GM19043 (cell line): ENCODE measurements around the gene NRXN3.
"Not testable (repeated sequence)": the region's sequence is repeated elsewhere in the genome, so short reads cannot be mapped to it uniquely, and the experiment has no call there.

Source experiments
- ATAC-seq: cut with Tn5 transposase; IDR thresholded peaks from one replicate; pipeline ENCODE4 v1.9.1; 2021; ENCODE audit warnings: low read depth; ENCODE audit not compliant: unreplicated experiment

NRXN3 gene

GRCh38 chr14:79091381-79091963 is 921.3 kb downstream of the NRXN3 start:
- ATAC-seq: no peak

DNA sequence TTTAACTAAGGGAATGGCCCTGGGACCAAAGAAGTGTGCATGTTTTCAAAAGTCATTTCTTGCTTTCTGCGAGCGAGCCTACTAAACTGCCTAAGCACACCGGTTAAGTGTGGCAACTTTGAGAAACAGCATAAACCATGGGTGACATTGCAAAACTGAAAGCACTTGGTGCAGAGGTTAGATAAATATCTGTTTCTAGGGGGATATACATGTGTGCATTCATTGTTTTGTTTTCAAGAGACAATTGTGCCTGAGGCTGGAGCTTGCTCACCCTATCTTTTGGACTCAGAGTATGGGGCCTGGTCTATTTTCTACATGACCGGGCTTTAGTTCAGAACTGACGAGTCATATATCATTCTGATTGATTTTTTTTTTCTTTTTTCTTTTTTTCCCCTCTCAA is 923.4 kb downstream of the NRXN3 start:
- ATAC-seq: no peak

DNA sequence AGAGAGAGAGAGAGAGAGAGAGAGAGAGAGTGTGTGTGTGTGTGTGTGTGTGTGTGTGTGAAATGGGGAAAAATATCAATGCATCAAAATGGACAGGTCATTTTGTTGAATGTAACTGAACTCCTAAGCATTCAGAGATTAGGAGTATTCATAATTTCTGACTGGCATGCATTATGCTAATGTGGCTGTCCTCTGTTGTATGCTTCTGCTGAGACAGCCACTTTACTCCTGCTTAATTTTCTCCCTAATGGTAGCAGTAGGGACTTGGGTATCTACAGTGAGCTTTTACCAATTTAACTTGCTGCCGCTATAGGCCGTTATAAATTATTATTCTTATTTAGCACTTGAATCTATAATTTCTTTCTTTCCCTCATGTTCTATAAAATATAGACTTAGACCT is 924.8 kb downstream of the NRXN3 start:
- ATAC-seq: no peak

DNA sequence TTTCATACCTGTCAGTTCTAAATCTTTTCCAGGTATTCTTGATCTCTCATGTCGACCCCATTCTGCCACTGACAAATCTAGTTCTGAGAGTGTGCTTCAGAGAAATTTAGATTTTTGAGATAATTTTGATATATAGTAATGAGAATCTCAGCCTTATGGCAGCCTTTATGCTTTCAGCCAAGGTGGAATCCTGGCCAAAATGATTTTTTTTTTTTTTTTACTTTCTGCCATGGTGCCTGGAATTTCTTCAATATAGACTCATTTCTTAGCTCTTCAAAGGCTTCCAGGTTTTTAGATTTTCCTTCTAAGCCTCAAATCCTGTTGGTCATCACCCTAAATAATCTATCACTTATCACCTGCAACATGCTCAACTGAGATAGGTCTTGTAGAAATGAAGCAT is 926.6 kb downstream of the NRXN3 start:
- no peak for ATAC-seq

- no peak for ATAC-seq
Measured at GRCh38 chr14:79098324-79098723, 928.2 kb downstream of the NRXN3 start.

DNA sequence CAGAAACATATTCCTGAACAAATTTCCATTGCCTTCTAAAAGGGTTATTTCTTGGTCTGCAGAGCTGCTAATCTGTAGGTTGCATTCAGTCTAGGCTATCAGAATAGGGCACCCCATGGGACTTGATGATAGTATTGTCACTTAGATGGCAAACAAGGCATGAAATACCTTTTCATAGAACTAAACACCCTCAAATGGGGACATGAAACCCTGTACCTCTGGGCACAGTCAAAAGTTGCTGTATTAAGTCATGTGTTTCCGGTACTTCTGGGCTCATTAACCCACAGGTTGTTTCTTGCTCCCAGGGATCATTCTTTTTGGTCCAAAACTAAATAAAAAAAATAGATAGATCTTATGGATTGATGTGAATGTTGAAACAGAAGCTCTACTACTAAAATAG is 930.4 kb downstream of the NRXN3 start:
- no peak for ATAC-seq

DNA sequence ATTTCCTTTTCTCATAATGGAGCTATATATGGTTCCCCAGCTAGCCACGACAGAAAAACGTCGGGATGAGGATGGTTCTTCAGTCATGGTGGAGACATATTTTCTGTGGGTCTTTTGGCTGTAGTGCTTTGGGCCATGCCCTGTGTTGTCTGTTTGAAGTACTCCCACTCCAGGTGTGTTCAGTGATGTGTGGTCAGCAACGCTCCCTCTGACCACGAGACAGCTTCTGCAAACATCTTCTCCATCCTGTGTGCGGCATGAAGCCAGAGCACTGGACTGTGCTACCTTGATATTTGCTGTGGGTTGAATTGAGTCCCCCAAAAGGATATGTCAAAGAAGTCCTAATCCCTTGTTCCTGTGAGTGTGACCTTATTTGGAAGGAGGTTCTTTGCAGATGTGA is 931.2 kb downstream of the NRXN3 start:
- no peak for ATAC-seq

DNA sequence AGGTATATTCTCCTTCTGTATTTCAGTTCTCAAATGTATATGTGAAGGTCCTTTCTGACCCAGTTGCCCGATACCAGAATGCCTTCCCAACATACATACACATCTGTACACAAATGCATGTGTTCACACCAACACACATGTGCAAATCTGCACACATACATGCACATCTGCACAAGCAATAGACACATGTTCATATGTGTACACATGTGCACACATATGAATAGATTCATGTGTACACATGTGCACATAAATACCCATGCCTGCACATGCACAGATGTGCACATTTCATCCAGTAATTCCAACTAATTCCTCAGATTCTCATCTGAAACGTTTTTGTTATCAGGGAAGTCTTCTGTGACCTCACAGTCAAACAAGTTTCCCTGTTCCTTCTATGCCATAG is 933.6 kb downstream of the NRXN3 start:
- ATAC-seq: no peak

- not testable (repeated sequence) for ATAC-seq
Measured at GRCh38 chr14:79110564-79110963, 940.4 kb downstream of the NRXN3 start.

DNA sequence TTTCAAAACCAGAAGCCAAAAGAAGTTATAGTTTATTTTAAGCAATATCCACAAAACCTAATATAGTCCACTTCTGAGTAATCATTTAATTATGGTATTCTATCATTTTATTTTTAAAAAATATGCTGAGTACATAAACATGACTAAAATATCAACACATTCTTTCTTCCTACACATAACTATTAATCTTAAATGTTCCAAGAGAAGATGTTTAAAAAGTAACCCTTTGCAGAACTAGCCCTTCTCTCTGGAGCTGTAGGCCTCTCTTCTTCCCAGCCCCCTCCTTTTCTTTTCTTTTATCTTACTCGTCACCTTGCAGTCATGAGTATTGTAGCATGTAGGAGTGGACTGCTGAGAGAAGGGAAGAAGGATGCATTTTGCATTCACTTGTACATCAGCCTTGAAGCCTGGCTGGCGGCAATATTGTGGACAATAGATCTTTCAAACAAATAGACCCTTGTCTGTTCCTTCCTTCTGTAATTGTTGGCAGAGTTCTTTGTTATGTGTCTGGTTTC is 941.9 kb downstream of the NRXN3 start:
- ATAC-seq: no peak

DNA sequence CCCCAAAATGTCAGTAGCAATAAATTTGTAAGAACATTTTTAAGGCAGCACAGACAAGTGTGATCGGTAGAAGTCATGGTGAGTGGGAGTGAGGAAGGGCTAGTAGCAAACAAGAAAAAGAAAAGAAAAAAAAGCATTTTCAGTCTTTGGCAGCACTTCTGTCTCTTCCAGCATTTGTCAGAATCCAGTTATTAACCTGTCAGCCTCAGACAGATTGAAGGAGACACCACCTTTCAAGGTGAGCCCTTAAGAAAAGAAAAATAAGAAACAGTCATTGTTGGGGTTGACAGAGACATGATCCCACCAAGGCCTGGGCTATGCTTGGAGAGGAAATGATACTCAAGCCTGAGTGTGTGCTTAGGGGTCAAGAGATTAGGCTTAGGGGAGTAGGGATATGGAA is 947.4 kb downstream of the NRXN3 start:
- no peak for ATAC-seq

- ATAC-seq: no peak
Measured at GRCh38 chr14:79118291-79118690, 948.1 kb downstream of the NRXN3 start.

- ATAC-seq: no peak
Measured at GRCh38 chr14:79134361-79134760, 964.2 kb downstream of the NRXN3 start.

GRCh38 chr14:79136071-79137044 is 966.2 kb downstream of the NRXN3 start:
- ATAC-seq: no peak

DNA sequence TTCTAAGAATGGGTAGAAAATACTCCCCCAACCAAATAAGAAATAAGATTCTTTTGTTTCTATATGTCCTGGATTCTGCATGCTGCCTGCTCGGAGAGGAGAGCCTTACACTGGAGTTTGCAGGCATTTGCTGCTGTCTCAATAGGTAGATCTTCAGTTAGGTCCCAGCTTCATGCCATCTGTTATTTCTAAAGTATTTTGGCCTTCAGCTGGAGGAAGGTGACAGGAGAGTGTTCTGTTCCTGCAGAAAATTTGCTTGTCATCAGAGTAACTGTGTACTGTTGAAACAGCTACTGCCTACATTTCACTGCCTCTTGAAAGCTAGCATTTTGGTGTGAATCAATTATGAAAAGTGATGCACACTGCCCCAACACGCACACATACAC is 966.9 kb downstream of the NRXN3 start:
- no peak for ATAC-seq

GRCh38 chr14:79137836-79138235 is 967.7 kb downstream of the NRXN3 start:
- no peak for ATAC-seq

DNA sequence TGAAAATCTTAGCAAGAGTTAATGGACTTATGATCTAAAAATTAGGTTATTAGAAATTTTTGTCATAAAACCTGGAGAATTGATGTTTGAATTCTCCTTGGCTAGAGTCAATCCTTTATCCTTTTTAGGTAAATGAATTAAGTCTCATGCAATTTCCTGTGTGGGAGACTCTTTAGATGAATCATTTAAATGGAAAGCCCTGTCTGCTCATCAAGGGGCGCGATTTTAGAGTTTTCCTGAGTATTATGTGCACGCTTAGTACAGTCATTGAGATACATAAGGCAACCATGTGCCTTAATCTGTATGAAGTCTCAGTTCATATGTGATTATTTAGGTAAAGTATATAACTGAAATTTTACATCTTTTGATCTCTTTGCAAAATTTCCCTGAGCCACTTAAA is 974.7 kb downstream of the NRXN3 start:
- no peak for ATAC-seq

DNA sequence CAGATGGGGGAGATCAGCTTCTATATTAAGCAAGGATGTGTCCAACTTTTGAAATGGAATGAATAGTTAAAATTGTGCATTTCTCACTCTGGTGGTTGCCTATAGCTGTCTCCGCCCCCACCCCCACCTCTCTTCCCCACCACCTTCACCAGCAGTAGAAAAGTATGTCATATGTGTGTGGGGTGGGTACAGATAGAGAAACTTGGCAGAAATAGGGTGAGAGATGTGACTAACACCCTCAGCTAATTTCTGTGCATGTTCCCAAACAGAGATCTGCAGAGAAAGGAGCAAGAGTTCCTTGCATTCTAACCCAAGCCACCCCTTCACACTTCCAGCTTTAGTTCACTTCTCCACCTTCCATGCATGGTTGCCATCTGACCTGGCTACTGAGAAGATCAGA is 980.1 kb downstream of the NRXN3 start:
- ATAC-seq: no peak

- ATAC-seq: no peak
Measured at GRCh38 chr14:79157369-79157768, 987.2 kb downstream of the NRXN3 start.

DNA sequence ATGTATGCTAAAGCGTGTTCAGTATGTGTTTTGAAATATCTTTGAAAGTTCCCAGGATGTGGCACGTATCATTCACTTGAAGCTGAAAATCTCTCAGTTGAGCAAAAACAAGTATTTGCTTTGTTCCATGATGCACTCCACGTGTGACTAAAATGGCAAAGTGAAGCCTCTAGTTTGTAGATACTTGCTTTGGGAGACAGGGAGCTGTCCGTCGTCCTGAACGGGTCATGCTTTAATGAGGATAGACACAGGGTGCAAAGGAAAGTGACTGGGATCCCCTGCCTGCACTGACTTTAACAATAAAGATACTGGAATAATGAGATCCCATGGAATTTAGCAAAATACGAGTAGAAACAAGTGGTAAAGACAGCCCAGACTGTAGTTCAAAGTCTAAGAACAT is 991.4 kb downstream of the NRXN3 start:
- no peak for ATAC-seq

GRCh38 chr14:79162833-79163232 is 992.7 kb downstream of the NRXN3 start:
- ATAC-seq: no peak
